NCI-H2196 (cell line): ENCODE data around the gene HAP1.
"Not testable (repeated sequence)": the region's sequence is repeated elsewhere in the genome, so short reads cannot be mapped to it uniquely, and the experiment has no call there.

ENCODE experiments used
- DNase-seq: peaks from one replicate; lab custom pipeline; 2025; ENCODE audit not compliant: unreplicated experiment; lab: John Stamatoyannopoulos, UW

Gene HAP1

DNA sequence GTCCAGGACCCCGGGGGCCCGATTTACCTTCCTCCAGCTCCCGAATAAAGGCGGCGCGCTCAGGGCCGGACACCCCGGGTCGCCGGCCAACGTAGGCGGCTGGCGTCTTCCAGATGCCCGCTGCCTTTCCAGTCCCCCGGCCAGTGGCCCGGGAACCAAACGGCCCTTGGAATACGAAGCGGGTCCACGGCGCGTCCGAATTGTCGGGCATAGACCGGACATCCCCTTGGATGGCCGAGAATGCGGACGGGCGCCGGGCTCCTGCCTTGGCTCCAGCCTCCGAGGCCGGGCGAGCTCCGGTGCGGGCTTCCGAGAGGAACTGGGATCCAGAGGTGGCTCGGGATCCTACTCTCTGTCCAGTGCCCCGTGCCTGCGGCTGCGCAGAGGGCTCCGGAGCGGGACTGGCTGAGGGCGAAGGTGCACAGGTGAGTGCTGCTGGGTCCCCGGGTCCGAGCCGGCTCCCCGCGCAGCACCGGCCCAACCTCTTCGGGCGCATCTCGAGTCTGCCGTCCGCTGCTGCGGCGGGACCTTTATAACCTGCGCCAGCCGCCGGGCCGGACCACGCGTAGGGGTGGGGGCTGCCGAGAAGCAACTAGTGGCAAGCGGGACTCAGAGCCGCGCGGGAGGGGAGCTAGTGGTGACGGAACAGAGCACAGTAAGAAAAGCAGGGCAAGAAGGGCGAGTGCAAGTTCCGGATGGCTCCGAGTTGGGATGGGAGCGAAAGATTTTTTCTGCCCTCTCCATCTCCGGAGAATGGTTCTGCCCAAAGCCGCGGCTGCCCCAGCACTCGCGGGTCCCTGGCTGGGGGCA is at the start of gene HAP1:
HAP1 (minus strand) TSS at position 505 of the 810 bp plus-strand sequence; CDS start at position 496, 9 bp downstream.
- DNase-seq: peak; percentile 8

- no peak for DNase-seq
Observed at GRCh38 chr17:41782142-41782541, 47.7 kb upstream of the HAP1 start.

DNA sequence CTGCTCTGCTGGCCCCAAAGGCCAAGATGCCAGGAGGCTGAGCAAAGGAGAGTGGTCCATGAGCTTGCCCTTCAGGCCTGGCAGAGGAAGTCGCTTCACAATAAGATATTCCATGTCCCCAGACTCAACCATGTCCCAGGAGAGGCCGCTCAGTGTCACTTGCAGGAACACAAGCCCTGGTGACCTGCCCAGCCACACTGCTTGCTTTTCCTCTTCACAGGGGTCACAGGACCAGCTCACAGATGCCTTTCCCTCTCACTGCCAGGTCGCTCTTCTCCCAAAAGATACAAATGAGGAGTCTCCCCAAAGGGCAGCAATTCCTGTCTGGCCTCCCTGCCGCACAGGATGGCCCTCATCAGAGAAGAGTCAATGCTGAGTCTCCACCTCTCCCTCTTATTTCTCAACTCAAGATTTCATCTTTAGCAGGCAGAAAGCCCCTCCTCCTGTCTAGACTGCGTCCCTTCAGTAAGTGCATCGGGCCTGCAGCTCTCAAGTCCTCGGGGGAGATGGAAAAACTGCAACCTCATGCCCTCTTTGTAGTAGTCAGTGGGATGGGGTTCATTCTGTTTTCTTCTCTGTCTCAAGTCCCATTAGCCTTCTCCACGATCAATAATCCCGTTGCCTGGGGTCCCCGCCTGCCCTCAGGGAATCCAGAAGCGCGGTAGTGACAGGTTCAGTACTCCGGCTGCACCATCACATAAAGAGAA is 47.1 kb upstream of the HAP1 start:
- no peak for DNase-seq

- DNase-seq: no peak
Observed at GRCh38 chr17:41779954-41780353, 45.5 kb upstream of the HAP1 start.

DNA sequence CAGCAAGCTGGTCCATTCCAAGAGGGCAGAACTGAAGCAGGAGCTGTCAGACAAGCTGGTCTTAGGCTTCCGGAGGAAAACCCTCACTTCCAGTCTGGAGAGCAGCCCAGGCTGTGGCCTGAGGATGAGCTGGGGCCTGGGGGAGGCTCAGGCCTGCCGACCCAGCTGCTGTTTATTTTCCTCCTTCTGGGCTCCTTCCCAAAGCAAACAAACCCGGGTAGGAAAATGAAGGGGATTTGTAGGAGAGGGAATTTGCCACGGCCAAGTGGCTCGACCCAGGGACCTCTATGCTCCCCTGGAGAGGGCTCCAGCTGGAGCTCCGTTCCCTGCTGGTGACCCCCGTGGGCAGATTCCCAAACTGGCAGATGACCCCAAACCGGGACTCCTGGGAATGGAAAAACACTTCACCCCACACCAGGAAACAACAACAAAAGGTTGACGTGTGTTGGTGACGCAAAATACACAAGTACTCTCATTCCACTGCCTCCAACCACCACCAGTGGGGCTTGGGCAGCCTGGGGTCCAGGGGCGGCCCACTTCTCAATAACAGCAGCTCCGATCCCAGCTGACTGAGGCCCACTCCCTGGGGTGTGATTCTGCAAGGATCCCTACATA is 43.2 kb upstream of the HAP1 start:
- DNase-seq: peak; percentile 74

- peak; percentile 29 for DNase-seq
Observed at GRCh38 chr17:41777157-41777573, 42.7 kb upstream of the HAP1 start.

- DNase-seq: not testable (repeated sequence)
Observed at GRCh38 chr17:41776262-41776900, 41.9 kb upstream of the HAP1 start.

- no peak for DNase-seq
Observed at GRCh38 chr17:41775394-41776226, 41.2 kb upstream of the HAP1 start.

DNA sequence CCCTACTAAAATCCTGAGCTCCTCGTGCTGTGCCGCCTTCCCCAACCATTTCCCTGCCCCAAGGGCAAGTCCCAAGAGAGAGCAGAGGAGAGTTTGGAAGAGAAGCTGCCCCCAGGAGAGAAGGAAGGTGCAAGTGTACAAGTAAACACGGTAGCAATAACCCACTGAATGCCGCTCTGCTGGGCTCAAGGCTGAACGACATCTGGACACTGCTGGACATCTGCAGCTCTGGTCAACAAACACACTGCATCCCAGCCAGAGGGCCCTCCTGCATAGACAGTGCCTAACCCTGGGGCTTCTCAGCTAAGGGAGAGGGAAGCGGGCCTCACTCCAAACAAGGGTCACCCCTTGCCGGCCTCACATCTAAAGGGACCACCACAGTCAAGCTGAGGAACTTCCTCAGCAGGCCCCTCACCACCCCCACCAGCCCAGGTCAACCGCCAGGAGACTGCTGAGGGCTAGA is 39.3 kb upstream of the HAP1 start:
- DNase-seq: no peak

DNA sequence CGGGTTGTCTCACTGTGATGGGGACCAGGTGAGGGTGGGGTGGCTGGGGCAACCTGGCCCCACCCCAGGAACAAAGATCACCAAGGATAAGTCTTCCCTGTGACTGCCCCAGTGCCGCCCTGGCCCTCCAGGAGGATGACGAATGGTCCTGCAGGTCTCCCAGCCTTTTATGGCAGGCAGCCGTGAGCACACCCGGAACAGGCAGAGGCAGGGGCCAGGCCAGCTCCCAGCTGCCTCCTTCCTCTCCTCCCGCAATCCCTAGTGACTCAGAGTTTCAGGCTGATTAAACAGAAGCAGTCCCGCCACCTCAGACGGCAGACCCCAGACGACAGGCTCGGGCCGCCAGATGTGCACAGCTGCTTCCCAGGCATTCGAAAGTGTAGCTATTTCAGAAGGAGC is 38.7 kb upstream of the HAP1 start:
- no peak for DNase-seq

DNA sequence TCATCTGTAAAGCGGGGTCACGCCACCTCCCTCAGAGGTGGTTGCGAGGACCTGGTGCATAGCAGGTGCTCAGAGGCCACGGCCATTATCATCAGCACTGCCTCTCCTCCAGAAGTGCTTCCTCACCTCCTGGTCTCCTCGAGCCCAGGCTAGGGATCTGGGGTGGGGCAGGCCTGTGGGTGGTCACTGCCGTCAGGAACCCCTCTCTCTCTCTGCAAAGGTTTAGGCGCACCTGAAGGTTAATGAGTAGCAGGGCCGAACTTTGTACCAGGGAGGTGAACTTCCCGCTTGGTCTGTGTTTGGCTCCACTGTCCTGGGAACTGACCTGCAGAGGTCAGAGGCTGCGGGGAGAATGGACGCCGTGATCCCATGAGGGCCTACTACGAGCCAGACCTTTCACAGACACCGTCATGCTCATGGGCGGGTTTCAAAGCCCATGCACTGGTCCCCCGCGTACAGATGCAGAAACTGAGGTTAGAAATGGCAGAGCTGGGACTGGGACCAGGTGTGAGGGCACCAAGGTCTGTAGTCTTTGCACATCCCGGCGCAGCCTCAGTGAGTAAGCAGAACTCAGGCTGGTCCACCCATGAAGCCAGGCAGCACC is 38.2 kb upstream of the HAP1 start:
- no peak for DNase-seq

DNA sequence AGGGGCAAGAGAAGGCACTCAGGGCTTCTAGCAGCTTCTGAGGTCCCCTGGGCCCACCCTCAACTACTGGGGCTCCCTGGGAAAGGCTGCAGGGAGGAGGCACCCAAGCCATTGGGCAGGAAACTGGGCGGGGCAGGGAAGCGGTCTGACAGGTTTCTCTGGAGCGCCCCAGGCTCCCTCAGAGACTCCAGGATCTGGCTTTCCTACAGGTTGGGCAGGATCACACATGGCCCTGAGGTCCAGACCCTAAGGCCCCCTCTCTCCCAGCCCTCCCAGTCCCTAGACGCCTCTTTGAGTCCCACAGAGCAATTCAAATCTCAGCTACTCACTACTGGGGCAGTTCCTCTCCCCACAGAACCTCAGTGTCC is 37.8 kb upstream of the HAP1 start:
- no peak for DNase-seq

DNA sequence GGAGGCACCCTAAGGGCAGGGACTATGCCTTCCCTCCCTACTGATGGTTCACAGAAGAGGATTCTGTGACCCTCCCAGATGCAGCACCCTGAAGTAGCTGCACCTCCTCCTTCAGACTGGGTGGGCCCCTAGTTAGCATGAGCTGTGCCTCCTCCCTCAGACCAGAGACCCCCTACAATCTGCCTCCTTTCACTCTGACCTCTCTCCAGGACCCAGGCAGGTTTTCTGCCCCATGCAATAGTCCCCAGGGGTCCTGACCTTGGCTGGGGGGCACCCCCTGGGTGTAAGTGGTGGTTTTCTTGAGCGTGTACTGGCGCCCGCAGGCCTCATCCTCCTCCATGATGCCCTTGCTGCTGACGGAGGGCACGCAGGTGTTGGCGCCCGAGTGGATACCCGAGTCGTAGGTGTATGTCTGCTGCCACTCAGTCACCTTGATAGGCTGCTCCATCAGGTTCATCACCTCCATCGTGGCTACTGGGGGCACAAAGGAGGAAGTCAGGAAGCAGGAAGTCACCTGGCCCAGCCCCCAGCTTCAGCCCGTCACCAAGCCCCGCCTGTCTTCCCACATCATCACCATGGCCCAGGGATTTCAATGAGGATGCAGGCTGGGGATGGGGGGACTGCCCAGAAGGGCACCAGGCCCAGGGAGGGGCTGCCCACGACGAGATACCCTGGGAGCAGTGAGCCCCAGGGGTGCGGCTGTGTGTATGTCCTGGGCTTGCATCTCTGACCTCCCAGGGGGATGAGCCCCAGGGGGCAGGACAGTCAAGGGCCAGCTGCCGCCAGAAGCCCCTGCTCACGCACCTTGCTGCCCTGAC is 37.2 kb upstream of the HAP1 start:
- DNase-seq: no peak

- DNase-seq: no peak
Observed at GRCh38 chr17:41769985-41770384, 35.5 kb upstream of the HAP1 start.

DNA sequence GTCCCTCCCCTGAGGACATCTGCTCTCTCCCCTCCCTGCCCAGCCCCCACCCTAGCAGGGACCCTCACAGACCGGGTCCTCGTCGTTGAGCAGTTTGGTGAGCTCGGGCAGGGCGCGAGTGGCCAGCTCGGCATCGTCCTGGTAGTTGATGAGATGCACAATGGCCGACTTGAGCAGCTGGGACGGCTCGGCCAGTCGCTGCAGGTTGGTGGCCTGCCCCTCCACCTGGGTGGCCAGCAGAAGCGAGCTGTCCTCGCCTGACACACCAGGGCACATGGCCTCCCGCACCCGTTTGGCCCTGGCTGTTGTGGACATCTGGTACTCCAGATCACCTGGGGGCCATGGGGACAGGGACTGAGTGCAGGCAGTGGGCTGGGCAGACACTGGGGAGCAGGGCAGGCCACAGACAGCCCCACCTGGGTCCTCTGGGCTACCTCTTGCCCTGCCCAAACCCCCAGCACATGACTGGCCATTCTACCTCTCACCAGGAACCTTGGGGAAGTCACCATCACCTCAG is 35.0 kb upstream of the HAP1 start:
- no peak for DNase-seq

DNA sequence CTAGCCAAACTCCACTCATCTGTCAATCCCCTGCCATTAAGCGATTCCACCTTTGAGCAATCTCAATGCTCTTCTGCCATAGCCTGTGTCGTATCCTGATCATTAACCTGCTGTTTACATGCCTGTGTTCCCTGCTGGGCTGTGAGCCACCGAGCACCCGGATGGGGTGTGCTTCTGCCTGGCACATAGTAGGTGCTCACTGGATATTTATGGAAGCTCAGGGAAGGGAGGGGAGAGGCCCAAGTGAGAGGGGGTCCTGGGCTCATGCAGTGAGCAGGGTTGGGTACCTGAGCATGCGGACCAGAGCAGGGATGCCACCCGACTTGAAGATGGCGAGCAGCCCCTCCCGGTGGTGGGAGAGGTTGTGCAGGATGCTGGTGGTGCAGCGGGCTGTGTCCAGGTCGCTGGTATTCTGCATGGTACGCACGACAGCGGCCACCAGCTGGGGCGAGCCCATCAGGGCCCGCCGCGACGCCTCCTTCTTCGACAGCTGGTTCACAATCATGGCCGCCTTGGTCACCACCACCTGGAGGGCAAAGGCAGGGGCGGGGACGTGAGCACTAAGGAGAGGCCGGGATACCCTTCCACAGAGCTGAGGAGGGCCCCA is 34.3 kb upstream of the HAP1 start:
- DNase-seq: no peak

- no peak for DNase-seq
Observed at GRCh38 chr17:41767324-41768042, 33.0 kb upstream of the HAP1 start.

DNA sequence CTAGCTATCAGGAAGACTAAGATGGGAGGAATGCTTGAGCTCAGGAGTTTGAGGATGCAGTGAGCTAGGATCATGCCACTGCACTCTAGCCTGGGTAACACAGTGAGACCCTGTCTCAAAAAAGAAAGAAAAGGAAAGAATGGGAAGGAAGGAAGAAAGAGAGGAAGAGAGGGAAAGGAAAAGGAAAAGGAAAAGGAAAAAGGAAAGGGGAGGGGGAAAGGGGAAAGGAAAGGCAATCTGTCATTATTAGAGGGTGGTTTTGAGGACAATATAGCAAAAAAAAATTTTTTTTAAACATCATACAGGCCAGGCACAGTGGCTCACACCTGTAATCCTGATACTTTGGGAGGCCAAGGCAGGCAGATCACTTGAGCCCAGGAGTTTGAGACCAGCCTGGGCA is 31.7 kb upstream of the HAP1 start:
- DNase-seq: no peak
